ENCODE results near the gene SLC12A8.

The SLC12A8 gene

DNA sequence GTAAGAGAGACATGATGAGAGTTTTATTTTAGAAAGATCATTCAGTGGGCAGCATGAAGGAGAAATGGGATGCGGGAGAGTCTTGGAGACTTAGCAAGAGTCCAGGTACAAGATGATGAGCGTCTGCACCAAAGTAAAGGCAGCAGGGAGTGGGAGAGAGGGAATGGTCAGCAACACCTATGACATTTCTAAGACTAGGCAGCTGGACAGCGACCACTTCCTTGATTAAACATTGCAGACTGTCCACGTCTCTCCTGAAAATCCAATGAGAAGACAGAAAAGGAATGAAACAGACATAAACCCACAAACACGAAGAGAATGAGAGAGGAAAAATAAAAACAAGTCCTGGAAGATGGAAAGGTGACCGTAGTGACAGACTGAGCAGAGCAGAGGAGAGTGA lies 110.1 kb downstream of the SLC12A8 start:
- Histone ChIP-seq H3F3A (ENCODE audit: low read depth) (no peaks in the 10 kb centered on the region), H3K27me3 (ENCODE audit: insufficient read depth, low read length, poor library complexity, severe bottlenecking) (no peaks in the 10 kb centered on the region), H3K9me3 (ENCODE audit: insufficient read depth, low read depth, low read length) (no peaks in the 10 kb centered on the region; the same call in 1 of the 2 replicates), H3K4me2 (ENCODE audit: low read depth, low read length, poor library complexity, severe bottlenecking) (no peak overlapping the region), H3K79me2 (ENCODE audit: insufficient read depth, low read length) (no peaks in the 10 kb centered on the region), H3K4me1 (ENCODE audit: insufficient read depth, low read length, poor library complexity, severe bottlenecking) (no peaks in the 10 kb centered on the region), H3K9me2 (replicated peaks; ENCODE audit: low read depth, low read length) (no peaks in the 10 kb centered on the region), H2AFZ (ENCODE audit: low read length) (no peak overlapping the region), H4K20me1 (ENCODE audit: insufficient read depth, low read length, poor library complexity, severe bottlenecking) (no peaks in the 10 kb centered on the region), H3K9ac (ENCODE audit: low read depth, low read length, poor library complexity, severe bottlenecking) (no peak overlapping the region), H3K36me3 (ENCODE audit: insufficient read depth, low read length) (no peaks in the 10 kb centered on the region), H3K4me3 (ENCODE audit: low read length, poor library complexity, severe bottlenecking) (no peak overlapping the region)
- TF ChIP-seq, protein P1, sequence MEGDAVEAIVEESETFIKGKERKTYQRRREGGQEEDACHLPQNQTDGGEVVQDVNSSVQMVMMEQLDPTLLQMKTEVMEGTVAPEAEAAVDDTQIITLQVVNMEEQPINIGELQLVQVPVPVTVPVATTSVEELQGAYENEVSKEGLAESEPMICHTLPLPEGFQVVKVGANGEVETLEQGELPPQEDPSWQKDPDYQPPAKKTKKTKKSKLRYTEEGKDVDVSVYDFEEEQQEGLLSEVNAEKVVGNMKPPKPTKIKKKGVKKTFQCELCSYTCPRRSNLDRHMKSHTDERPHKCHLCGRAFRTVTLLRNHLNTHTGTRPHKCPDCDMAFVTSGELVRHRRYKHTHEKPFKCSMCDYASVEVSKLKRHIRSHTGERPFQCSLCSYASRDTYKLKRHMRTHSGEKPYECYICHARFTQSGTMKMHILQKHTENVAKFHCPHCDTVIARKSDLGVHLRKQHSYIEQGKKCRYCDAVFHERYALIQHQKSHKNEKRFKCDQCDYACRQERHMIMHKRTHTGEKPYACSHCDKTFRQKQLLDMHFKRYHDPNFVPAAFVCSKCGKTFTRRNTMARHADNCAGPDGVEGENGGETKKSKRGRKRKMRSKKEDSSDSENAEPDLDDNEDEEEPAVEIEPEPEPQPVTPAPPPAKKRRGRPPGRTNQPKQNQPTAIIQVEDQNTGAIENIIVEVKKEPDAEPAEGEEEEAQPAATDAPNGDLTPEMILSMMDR (conservative IDR thresholded peaks at IDR 0.05; ENCODE audit: low read length), result no peak
- TF ChIP-seq EZH2phosphoT487 (IDR thresholded peaks at IDR 0.05; ENCODE audit: borderline replicate concordance), result no peak

- Histone ChIP-seq H3K36me3 (ENCODE audit: insufficient read depth, low read length) (no peaks in the 10 kb centered on the region), H4K20me1 (ENCODE audit: insufficient read depth, low read length, poor library complexity, severe bottlenecking) (no peaks in the 10 kb centered on the region), H3K27me3 (ENCODE audit: insufficient read depth, low read length, poor library complexity, severe bottlenecking) (no peaks in the 10 kb centered on the region), H3K9me2 (replicated peaks; ENCODE audit: low read depth, low read length) (no peaks in the 10 kb centered on the region), H3K4me2 (ENCODE audit: low read depth, low read length, poor library complexity, severe bottlenecking) (no peak overlapping the region), H3F3A (ENCODE audit: low read depth) (no peaks in the 10 kb centered on the region), H2AFZ (ENCODE audit: low read length) (no peak overlapping the region), H3K9ac (ENCODE audit: low read depth, low read length, poor library complexity, severe bottlenecking) (no peak overlapping the region), H3K9me3 (ENCODE audit: insufficient read depth, low read depth, low read length) (no peaks in the 10 kb centered on the region; the same call in 1 of the 2 replicates), H3K79me2 (ENCODE audit: insufficient read depth, low read length) (no peaks in the 10 kb centered on the region), H3K4me3 (ENCODE audit: low read length, poor library complexity, severe bottlenecking) (no peak overlapping the region), H3K4me1 (ENCODE audit: insufficient read depth, low read length, poor library complexity, severe bottlenecking) (no peaks in the 10 kb centered on the region)
- TF ChIP-seq, protein P1 (conservative IDR thresholded peaks at IDR 0.05; ENCODE audit: low read length), result no peak
- TF ChIP-seq EZH2phosphoT487 (IDR thresholded peaks at IDR 0.05; ENCODE audit: borderline replicate concordance), result no peak
Measured at GRCh38 chr3:125098611-125099291, 113.8 kb downstream of the SLC12A8 start.

DNA sequence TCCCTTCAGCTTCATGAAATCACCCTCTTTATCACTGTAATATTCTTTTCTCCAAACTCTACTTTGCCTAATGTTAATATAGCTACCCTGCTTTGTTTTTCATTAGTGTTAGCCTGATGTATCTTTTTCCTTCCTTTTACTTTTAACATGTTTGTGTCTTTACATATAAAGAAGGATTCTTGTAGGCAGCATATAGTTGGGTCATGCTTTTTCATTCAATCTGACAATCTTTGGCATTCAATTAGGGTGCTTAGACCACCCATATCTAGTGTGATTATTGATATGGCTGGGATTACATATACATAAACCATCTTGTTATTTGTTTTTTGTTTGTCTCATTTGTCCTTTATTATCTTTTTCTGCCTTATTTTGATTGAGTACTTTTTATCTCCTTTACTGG lies 121.9 kb downstream of the SLC12A8 start:
- H3K9ac ChIP-seq (ENCODE audit: low read depth, low read length, poor library complexity, severe bottlenecking), result no peak overlapping the region
- no peaks in the 10 kb centered on the region for H3K79me2 ChIP-seq (ENCODE audit: insufficient read depth, low read length)
- no peak overlapping the region for H3K4me3 ChIP-seq (ENCODE audit: low read length, poor library complexity, severe bottlenecking)
- H4K20me1 ChIP-seq (ENCODE audit: insufficient read depth, low read length, poor library complexity, severe bottlenecking), result no peaks in the 10 kb centered on the region
- no peaks in the 10 kb centered on the region for H3K36me3 ChIP-seq (ENCODE audit: insufficient read depth, low read length)
- TF ChIP-seq, protein P1 (conservative IDR thresholded peaks at IDR 0.05; ENCODE audit: low read length), result no peak
- no peak for TF ChIP-seq EZH2phosphoT487 (IDR thresholded peaks at IDR 0.05; ENCODE audit: borderline replicate concordance)
- H3K9me2 ChIP-seq (replicated peaks; ENCODE audit: low read depth, low read length), result no peaks in the 10 kb centered on the region
- H2AFZ ChIP-seq (ENCODE audit: low read length), result no peak overlapping the region
- no peaks in the 10 kb centered on the region for H3K9me3 ChIP-seq (ENCODE audit: insufficient read depth, low read depth, low read length)
- H3K4me2 ChIP-seq (ENCODE audit: low read depth, low read length, poor library complexity, severe bottlenecking), result no peak overlapping the region
- H3K27me3 ChIP-seq (ENCODE audit: insufficient read depth, low read length, poor library complexity, severe bottlenecking), result peaks cover 9% of the 10 kb centered on the region
- no peaks in the 10 kb centered on the region for H3F3A ChIP-seq (ENCODE audit: low read depth)
- no peaks in the 10 kb centered on the region for H3K4me1 ChIP-seq (ENCODE audit: insufficient read depth, low read length, poor library complexity, severe bottlenecking)

Data from Loucy (cell line).